H1 (cell line): ENCODE measurements around the gene SPRED1. TPM values are rescaled to one million over a fixed set of nuclear protein-coding genes. Genes with fewer than 3 reads are reported as not detected.

Experiments used
- CTCF ChIA-PET: fragments of 300-600 bp; sonication (Branson Sonifier 250); formaldehyde crosslinking; loops from one replicate; lab custom pipeline; 2021; ENCODE audit not compliant: partially characterized antibody; lab: Charles Lee
- POLR2A ChIA-PET: fragments of 300-600 bp; sonication (Branson Sonifier 250); formaldehyde crosslinking; loops from one replicate; lab custom pipeline; 2021; ENCODE audit warnings: inconsistent platforms; ENCODE audit not compliant: partially characterized antibody; lab: Charles Lee
- DNase-seq, 2 experiments: peaks; one replicate each; pipeline versions ENCODE4 v3.0.0 to v3.0.0-alpha.2; 2010 to 2022; ENCODE audit warnings: low spot score in 2 of 2, low read depth in 1 of 2, mixed read lengths in 1 of 2
- FAIRE-seq: peaks from 2 replicates; lab custom pipeline; 2011; peaks lifted over from hg19 to GRCh38; lab: Jason Lieb, UNC
- H2AFZ ChIP-seq: 2 replicates; pipeline ENCODE4 v1.8.1; 2012; ENCODE audit warnings: low read length, inconsistent platforms
- H2AK5ac ChIP-seq: 2 replicates; pipeline ENCODE4 v1.6.1; 2013; ENCODE audit warnings: low read depth, low read length
- H2BK120ac ChIP-seq: replicated peaks from 2 replicates; pipeline ENCODE3; 2013; ENCODE audit warnings: low read depth, low read length, inconsistent platforms
- H2BK12ac ChIP-seq: 2 replicates; pipeline ENCODE4 v1.6.1; 2013; ENCODE audit warnings: low read depth, low read length
- H2BK15ac ChIP-seq: 2 replicates; pipeline ENCODE4 v1.6.1; 2013; ENCODE audit warnings: low read length
- H2BK20ac ChIP-seq: 2 replicates; pipeline ENCODE4 v1.6.1; 2013; ENCODE audit warnings: low read length
- H2BK5ac ChIP-seq: 2 replicates; pipeline ENCODE4 v1.6.1; 2013; ENCODE audit warnings: low read depth, low read length
- H3K14ac ChIP-seq: 2 replicates; pipeline ENCODE4 v1.6.1; 2013; ENCODE audit warnings: inconsistent platforms; ENCODE audit not compliant: insufficient read length
- H3K18ac ChIP-seq: 2 replicates; pipeline ENCODE4 v1.6.1; 2013; ENCODE audit warnings: low read length; ENCODE audit errors: extremely low read depth
- H3K23ac ChIP-seq: 2 replicates; pipeline ENCODE4 v1.6.1; 2013; ENCODE audit warnings: inconsistent platforms; ENCODE audit not compliant: insufficient read length
- H3K23me2 ChIP-seq: 2 replicates; pipeline ENCODE4 v1.6.1; 2013; ENCODE audit warnings: low read depth, low read length
- H3K27ac ChIP-seq: 2 replicates; pipeline ENCODE4 v1.6.1; 2011; ENCODE audit warnings: low read depth, low read length, inconsistent platforms
- H3K27me3 ChIP-seq, 4 experiments: replicated peaks in 1 of 4; 1 replicate in 1 of 4; 2 replicates in 3 of 4; pipeline versions ENCODE4 v1.6.1 to v1.8.1; 2011 to 2013; ENCODE audit warnings: low read length in 3 of 4, mild to moderate bottlenecking in 3 of 4, inconsistent platforms in 2 of 4, mixed read lengths in 2 of 4, moderate library complexity in 1 of 4; ENCODE audit not compliant: control insufficient read depth in 3 of 4, insufficient read depth in 3 of 4; ENCODE audit errors: extremely low read depth in 1 of 4
- H3K36me3 ChIP-seq, 4 experiments: 2 replicates each; pipeline versions ENCODE4 v1.6.1 to v1.8.1; 2011 to 2013; ENCODE audit warnings: mild to moderate bottlenecking in 4 of 4, low read length in 3 of 4, moderate library complexity in 2 of 4, control low read depth in 1 of 4, inconsistent platforms in 1 of 4; ENCODE audit not compliant: insufficient read depth in 4 of 4, control insufficient read depth in 2 of 4
- H3K4ac ChIP-seq: replicated peaks from 2 replicates; pipeline ENCODE3; 2013; ENCODE audit warnings: low read length, low read depth, mixed read lengths, inconsistent platforms; ENCODE audit not compliant: insufficient read length
- H3K4me1 ChIP-seq, 4 experiments: replicated peaks in 1 of 4; 1 replicate in 1 of 4; 2 replicates in 3 of 4; pipeline versions ENCODE4 v1.6.1 to v1.8.1; 2011 to 2013; ENCODE audit warnings: low read length in 3 of 4, inconsistent platforms in 2 of 4, mixed read lengths in 1 of 4; ENCODE audit not compliant: insufficient read depth in 4 of 4, control insufficient read depth in 3 of 4
- H3K4me2 ChIP-seq, 2 experiments: 2 replicates each; pipeline versions ENCODE4 v1.6.1 to v1.8.1; 2011 to 2013; ENCODE audit warnings: low read depth in 2 of 2, low read length in 2 of 2, control low read depth in 1 of 2, inconsistent platforms in 1 of 2, mild to moderate bottlenecking in 1 of 2; ENCODE audit not compliant: insufficient read depth in 1 of 2
- H3K4me3 ChIP-seq, 4 experiments: fragments of 200-600, 300-600 bp in 1 of 4; sonication (generic), shearing (Covaris generic), sonication (Bioruptor Twin) in 1 of 4; 2 replicates each; pipeline versions ENCODE4 v1.5.1 to v1.8.1; 2011 to 2016; ENCODE audit warnings: low read length in 4 of 4, low read depth in 3 of 4, control low read depth in 2 of 4, inconsistent platforms in 2 of 4, mild to moderate bottlenecking in 2 of 4, mixed read lengths in 1 of 4, moderate library complexity in 1 of 4; ENCODE audit not compliant: insufficient read depth in 2 of 4; ENCODE audit errors: extremely low read depth in 1 of 4
- H3K56ac ChIP-seq: replicated peaks from 2 replicates; pipeline ENCODE3; 2013; ENCODE audit warnings: low read depth, mild to moderate bottlenecking, mixed read lengths, low read length, inconsistent platforms; ENCODE audit not compliant: insufficient read length
- H3K79me1 ChIP-seq: 2 replicates; pipeline ENCODE4 v1.6.1; 2013; ENCODE audit warnings: low read depth, low read length, control low read depth
- H3K79me2 ChIP-seq, 2 experiments: 2 replicates each; pipeline versions ENCODE4 v1.6.1 to v1.8.1; 2012 to 2013; ENCODE audit warnings: low read length in 2 of 2, mild to moderate bottlenecking in 2 of 2, inconsistent platforms in 1 of 2; ENCODE audit not compliant: insufficient read depth in 2 of 2, control insufficient read depth in 1 of 2
- H3K9ac ChIP-seq, 4 experiments: replicated peaks in 1 of 4; 1 replicate in 1 of 4; 2 replicates in 3 of 4; pipeline versions ENCODE4 v1.6.1 to v1.8.1; 2011 to 2013; ENCODE audit warnings: low read depth in 3 of 4, low read length in 3 of 4, control low read depth in 2 of 4, mild to moderate bottlenecking in 2 of 4, moderate library complexity in 2 of 4, inconsistent platforms in 1 of 4; ENCODE audit errors: extremely low read depth in 1 of 4
- H3K9me3 ChIP-seq, 2 experiments: 2 replicates each; pipeline versions ENCODE4 v1.6.1 to v1.8.1; 2012 to 2013; ENCODE audit warnings: mild to moderate bottlenecking in 2 of 2, moderate library complexity in 2 of 2, control low read depth in 1 of 2, inconsistent platforms in 1 of 2, low read depth in 1 of 2, low read length in 1 of 2, mixed read lengths in 1 of 2; ENCODE audit not compliant: insufficient read depth in 2 of 2
- H4K20me1 ChIP-seq, 2 experiments: replicated peaks in 1 of 2; 2 replicates each; pipeline versions ENCODE3 to v1.8.1; 2011 to 2013; ENCODE audit warnings: inconsistent platforms in 2 of 2, low read length in 2 of 2, mild to moderate bottlenecking in 1 of 2; ENCODE audit not compliant: insufficient read depth in 2 of 2, control insufficient read depth in 1 of 2
- H4K5ac ChIP-seq: 2 replicates; pipeline ENCODE4 v1.6.1; 2013; ENCODE audit warnings: low read length, low read depth, mixed read lengths, inconsistent platforms; ENCODE audit not compliant: insufficient read length
- H4K8ac ChIP-seq: 2 replicates; pipeline ENCODE4 v1.8.0; 2013; ENCODE audit warnings: mild to moderate bottlenecking, moderate library complexity, low read length, inconsistent platforms; ENCODE audit not compliant: insufficient read depth; ENCODE audit errors: extremely low read depth
- H4K91ac ChIP-seq: replicated peaks from 2 replicates; pipeline ENCODE3; 2013; ENCODE audit warnings: low read length, mixed read lengths, inconsistent platforms; ENCODE audit not compliant: insufficient read length
- BACH1 ChIP-seq: IDR thresholded peaks from 2 replicates; pipeline ENCODE4 v1.6.1; 2012; ENCODE audit warnings: low read length, improper control_type of control experiment
- BRCA1 ChIP-seq: IDR thresholded peaks from 2 replicates; pipeline ENCODE4 v1.6.1; 2012; ENCODE audit warnings: low read depth, low read length, improper control_type of control experiment
- CHD2 ChIP-seq: IDR thresholded peaks from 2 replicates; pipeline ENCODE4 v1.6.1; 2012; ENCODE audit warnings: low read length, improper control_type of control experiment
- FOSL1 ChIP-seq: IDR thresholded peaks from 2 replicates; pipeline ENCODE4 v1.6.1; 2011; ENCODE audit warnings: mild to moderate bottlenecking, low read depth, low read length, moderate library complexity; ENCODE audit not compliant: insufficient read depth
- MAFK ChIP-seq: IDR thresholded peaks from 2 replicates; pipeline ENCODE4 v1.6.1; 2012; ENCODE audit warnings: low read depth, mild to moderate bottlenecking, improper control_type of control experiment, low read length
- RBBP5 ChIP-seq: IDR thresholded peaks from 2 replicates; pipeline ENCODE4 v1.7.1; 2012; ENCODE audit warnings: low read depth, mild to moderate bottlenecking, inconsistent platforms, low read length, moderate library complexity, borderline replicate concordance
- SIRT6 ChIP-seq: IDR thresholded peaks from one replicate; pipeline ENCODE4 v1.7.1; 2012; ENCODE audit warnings: low read length, inconsistent platforms
- SUZ12 ChIP-seq: fragments of 200-600 bp; sonication (generic); IDR thresholded peaks from 2 replicates; pipeline ENCODE4 v1.6.1; 2012; ENCODE audit warnings: mild to moderate bottlenecking, inconsistent platforms, low read length, moderate library complexity, mixed read lengths
- WGBS, 2 experiments: shearing (Covaris generic) in 1 of 2; methylation state at CpG; one replicate each; pipeline versions ENCODE4 v1.1.6 to v1.1.7; 2013 to 2015; ENCODE audit warnings: low lambda C conversion rate in 2 of 2, mixed read lengths in 2 of 2, inconsistent platforms in 1 of 2, low coverage in 1 of 2, missing lambda C conversion rate in 1 of 2; ENCODE audit not compliant: insufficient replicate concordance in 2 of 2, insufficient coverage in 1 of 2, insufficient read length in 1 of 2; ENCODE audit errors: extremely low coverage in 1 of 2, missing lambda C conversion rate in 1 of 2; 5-methylcytosine and 5-hydroxymethylcytosine counted together
- polyA plus RNA-seq, 7 experiments: library from polyadenylated mRNA; depleted of rRNA in 3 of 7; stranded (reverse) in 5 of 7; unstranded in 2 of 7; fragments of >200 nt in 5 of 7; fragments of 200-250 nt in 2 of 7; gene quantifications; 1 replicate in 5 of 7; 2 replicates in 1 of 7; 4 replicates in 1 of 7; pipeline versions ENCODE4 v1.2.1 to v1.2.3, GENCODE V29; 2011 to 2013; ENCODE audit warnings: missing spikeins in 2 of 7, mixed read lengths in 2 of 7
- total RNA-seq: library from RNA; stranded (reverse); fragmentation: NEBNext Ultra II Directional; extraction: Animal tissue kit (Norgen Biotek cat#: 25700); gene quantifications from 2 replicates; pipeline ENCODE4 v1.2.1, GENCODE V29; 2021

Gene SPRED1
- total and polyA plus RNA-seq, 2 of the 8 experiments (the other 6 are each of a cell fraction or from before 2014, with no cell fraction given), result 5.5 to 30.3 TPM

DNA sequence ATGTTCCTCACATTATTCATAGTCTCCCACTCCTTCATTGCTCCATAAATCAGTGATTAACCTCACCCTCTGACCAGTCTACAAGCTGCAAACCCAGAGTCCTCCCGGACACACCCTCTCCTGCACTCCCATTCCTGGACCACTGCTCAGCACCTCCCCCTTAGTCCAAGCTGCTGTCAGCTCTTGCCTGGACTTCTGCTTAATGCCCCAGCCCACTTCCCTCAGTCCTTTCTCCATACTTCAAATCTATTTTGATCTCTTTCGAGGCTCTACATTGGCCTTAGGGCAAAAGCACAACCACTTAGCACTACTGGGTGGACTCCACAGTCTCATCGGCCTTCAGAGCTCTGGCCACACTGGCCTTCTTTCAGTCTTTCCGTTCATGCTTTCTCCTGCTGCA, 121.9 kb downstream of the SPRED1 start:
- no peaks in the 10 kb centered on the region for H3K9me3 ChIP-seq
- ChIA-PET POLR2A (interaction anchor here (1.4 kb wide), 1 partner anchor 14 kb away, joined by 3 read pairs; no protein-coding TSS in a partner anchor), CTCF (interaction anchor here (1.6 to 3.9 kb wide), 4 partner anchors 14 to 380 kb away, joined by 3 to 20 read pairs (median 7); no protein-coding TSS in a partner anchor)
- no peak overlapping the region for H4K91ac ChIP-seq
- H4K5ac ChIP-seq, result no peak overlapping the region
- no peak overlapping the region for H3K14ac ChIP-seq
- no peaks in the 10 kb centered on the region for H3K79me2 ChIP-seq
- H3K4ac ChIP-seq, result no peak overlapping the region
- no peak overlapping the region for H3K9ac ChIP-seq
- no peak overlapping the region for H3K18ac ChIP-seq
- H3K4me2 ChIP-seq, result no peak overlapping the region
- no peak overlapping the region for H2AFZ ChIP-seq
- H3K79me1 ChIP-seq, result no peaks in the 10 kb centered on the region
- no peak overlapping the region for H2BK5ac ChIP-seq
- no peaks in the 10 kb centered on the region for H4K20me1 ChIP-seq
- H2AK5ac ChIP-seq, result no peak overlapping the region
- H3K23me2 ChIP-seq, result no peaks in the 10 kb centered on the region; the same call in 1 of the 2 replicates
- H3K23ac ChIP-seq, result no peak overlapping the region
- H3K27me3 ChIP-seq, result no peaks in the 10 kb centered on the region
- FAIRE-seq (no peak), DNase-seq (no peak)
- H2BK120ac ChIP-seq, result no peak overlapping the region
- H3K56ac ChIP-seq, result no peak overlapping the region
- no peaks in the 10 kb centered on the region for H3K36me3 ChIP-seq
- no peaks in the 10 kb centered on the region for H3K4me1 ChIP-seq
- WGBS, 2 experiments, result 77% methylated on average over 4 of the region's 4 CpGs; no CpG with 5 or more reads in 1 of the 2 experiments
- no peak overlapping the region for H3K4me3 ChIP-seq
- H2BK15ac ChIP-seq, result no peak overlapping the region
- H4K8ac ChIP-seq, result no peak overlapping the region
- TF ChIP-seq MAFK (no peak), RBBP5 (no peak), CHD2 (no peak), BRCA1 (no peak), FOSL1 (no peak), SUZ12 (no peak), BACH1 (no peak), SIRT6 (no peak)
- H2BK20ac ChIP-seq, result no peak overlapping the region
- H2BK12ac ChIP-seq, result no peak overlapping the region
- H3K27ac ChIP-seq, result no peak overlapping the region
